NCI-H345 (cell line): ENCODE measurements around the gene CYFIP2.

ENCODE experiments used
- DNase-seq: peaks from one replicate; lab custom pipeline; 2025; lab: John Stamatoyannopoulos, UW

CYFIP2 gene

DNA sequence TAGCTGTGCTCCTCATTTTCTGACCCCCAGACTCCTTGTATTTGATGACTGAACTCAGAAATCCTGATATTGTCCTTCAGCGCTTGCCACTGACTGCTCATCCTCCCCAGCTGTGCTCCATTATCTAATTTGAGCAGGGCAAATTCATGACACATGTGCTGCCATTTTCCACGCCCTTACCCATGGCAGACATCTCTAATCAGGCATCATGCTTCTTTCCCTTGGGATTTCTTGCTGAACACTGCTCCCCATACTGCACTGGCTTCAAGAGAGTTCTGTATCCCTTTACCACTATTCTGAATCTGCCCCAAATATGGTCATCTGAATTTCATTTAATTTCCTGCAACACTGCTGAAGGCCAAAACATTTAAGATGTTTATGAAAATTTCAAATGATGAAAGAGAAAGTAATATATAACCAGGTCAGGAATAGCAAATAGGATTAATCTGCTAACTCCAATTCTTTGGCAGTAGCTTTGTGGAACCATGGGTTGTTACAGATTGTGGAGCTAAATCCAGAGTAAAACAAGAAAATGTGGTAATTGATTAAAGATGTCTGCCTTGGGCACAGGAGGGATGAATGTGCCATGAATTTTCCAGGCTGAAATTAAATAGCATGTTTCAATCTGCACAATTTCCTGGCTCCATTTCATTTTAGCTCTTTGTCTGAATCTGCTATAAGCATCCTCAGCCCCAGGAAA is 93.6 kb downstream of the CYFIP2 start:
- no peak for DNase-seq

GRCh38 chr5:157362012-157362411 is 96.1 kb downstream of the CYFIP2 start:
- DNase-seq = no peak

- DNase-seq = no peak
Observed at GRCh38 chr5:157362502-157362901, 96.6 kb downstream of the CYFIP2 start.

- DNase-seq = no peak
Observed at GRCh38 chr5:157362982-157363381, 97.1 kb downstream of the CYFIP2 start.

- no peak for DNase-seq
Observed at GRCh38 chr5:157365732-157366131, 99.8 kb downstream of the CYFIP2 start.

DNA sequence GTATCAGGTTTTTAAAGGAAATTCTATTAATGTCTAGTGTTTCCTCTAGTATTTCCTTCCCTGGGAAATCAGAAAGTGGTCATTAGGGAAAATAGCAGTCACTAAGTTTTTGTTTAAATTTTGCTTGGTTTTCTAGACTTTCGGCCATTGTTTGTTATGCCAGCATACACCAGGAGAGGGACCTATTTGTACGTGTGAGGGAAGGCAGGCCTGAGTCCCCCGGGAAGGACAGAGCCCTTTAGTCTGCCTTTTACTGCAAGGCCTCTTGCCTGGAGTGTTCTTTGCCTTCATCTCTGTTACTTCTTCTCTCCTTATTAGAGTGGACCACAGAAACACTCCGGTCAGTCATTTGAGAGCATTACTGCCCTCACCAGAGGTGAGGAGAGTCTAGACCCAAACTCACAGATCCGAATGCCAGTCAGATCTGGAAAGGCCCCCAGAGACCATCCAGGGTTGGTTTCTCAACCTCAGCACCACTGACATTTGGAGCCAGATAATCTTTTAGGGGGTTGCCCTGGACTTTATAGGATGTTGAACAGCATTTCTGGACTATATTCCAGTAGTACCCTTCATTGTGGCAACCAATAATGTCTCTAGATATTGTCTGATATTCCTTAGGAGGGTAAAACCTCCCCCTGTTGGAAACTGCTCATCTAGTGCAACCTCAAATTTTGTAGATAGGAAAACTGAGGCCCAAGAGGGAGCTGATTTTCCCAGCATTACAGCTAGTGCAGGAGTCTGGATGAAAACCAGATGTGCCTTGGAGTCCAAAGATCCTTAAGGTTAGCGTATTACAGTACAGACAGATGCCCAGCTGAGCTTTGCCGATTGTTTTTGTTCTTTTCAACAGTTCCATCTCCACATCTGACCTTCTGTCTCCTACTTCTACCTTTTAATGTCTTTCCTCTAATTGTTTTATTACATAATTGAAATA is 101.1 kb downstream of the CYFIP2 start:
- no peak for DNase-seq

DNA sequence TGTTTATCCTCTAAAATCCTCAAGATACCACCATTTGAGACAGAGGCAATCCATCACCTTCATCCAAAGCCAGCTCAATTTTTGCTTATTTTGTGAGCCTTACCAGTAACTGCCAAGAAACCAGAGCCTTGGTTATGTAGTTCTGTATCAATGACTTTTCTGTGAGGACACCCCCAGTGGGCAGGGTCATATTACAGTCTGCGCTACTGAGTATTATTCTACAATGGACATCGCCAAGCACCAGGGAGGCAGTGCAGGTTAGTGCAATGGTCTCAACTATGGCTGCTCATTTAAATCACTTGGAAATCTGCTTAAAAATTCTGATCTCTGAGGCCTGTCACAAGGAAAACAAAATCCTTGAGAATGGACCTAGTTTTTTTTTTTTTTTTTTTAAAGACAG is 103.6 kb downstream of the CYFIP2 start:
- DNase-seq = no peak

- no peak for DNase-seq
Observed at GRCh38 chr5:157370967-157371366, 105.0 kb downstream of the CYFIP2 start.

GRCh38 chr5:157371655-157372471 is 105.9 kb downstream of the CYFIP2 start:
- no peak for DNase-seq

DNA sequence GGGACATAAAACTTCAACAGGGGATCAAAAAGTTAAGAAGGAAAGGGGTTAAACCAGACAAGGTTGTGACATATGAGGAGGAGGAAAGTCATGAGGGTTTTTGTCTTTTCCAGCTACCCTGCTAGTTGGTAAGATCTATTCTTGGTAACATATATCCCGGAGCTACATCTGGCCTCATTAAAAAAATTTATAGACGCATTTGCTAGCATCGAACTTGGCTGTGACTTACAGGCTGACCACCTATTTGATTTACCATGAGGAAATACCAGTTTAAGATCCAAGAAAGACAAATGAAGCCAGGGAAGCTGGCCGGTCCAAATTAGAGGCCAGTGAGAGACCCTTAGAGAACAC is 106.5 kb downstream of the CYFIP2 start:
- DNase-seq = no peak

DNA sequence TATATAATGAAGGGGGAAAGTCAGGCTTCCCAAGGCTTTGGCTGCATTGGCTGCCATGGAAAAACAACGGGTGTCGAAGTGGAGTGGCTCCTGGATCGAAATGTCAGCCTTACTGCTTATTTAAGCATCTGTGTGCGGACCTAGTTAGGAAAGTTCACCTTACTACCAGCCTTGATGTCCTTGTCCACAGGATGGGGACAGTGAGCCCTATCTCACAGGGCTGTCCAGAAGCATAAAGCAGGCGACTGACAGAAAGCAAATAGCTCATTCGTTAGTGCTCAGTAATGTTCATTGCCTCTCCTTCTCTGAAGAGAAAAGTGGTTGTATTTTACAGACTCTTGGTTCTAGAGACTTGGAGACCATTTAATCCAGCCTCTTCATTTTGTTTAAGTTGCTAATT is 112.6 kb downstream of the CYFIP2 start:
- DNase-seq = no peak

DNA sequence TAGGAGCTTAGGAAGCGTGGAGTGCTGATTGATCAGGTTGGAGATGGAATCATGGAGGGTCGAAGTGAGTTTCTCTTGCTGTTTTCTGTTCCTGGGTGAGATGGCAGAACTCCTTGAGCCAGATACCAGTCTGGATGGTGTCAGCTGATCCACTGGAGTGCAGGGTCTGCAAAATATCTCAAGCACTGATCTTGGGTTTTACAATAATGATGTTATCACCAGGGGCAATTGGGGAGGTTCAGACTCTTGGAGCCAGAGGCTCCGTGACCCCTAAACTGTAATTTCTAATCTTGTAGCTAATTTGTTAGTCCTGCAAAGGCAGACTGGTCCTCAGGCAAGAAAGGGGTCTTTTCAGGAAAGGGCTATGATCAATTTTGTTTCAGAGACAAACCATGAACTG is 114.1 kb downstream of the CYFIP2 start:
- no peak for DNase-seq

GRCh38 chr5:157381746-157382145 is 115.8 kb downstream of the CYFIP2 start:
- DNase-seq = no peak

DNA sequence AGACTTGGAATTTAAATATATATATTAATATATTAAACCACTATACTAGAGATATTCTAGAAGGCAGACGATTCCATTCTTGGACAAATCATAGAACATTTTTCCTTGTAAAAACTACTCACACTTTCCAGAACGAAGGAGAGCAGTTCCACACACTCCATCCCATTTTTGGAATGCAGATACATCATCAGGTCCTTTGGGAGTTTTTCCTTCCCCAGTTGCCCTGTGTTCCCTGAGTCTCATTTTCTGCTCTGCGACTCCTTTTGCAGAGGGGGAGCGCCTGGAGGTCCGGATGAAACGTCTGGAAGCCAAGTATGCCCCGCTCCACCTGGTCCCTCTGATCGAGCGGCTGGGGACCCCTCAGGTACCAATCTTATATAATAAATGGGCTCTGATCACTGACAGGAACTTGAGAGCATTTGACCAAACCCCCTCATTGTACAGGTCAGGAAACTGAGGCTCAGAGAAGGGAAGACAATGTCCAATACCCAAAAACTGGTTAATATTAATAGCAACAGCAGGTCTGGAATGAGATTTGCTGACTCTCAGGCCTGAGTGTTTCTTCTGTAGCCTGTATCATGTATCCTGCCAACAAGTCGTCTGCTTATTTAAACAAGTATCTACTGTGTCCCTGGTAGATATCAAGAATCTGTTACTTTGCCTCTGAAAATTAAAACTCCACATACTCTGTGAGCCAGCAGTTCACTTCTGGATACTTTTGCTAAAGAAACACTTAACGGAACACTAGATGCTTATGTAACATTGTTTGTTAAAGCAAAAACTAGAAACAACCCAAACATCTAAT is 117.3 kb downstream of the CYFIP2 start:
- no peak for DNase-seq

DNA sequence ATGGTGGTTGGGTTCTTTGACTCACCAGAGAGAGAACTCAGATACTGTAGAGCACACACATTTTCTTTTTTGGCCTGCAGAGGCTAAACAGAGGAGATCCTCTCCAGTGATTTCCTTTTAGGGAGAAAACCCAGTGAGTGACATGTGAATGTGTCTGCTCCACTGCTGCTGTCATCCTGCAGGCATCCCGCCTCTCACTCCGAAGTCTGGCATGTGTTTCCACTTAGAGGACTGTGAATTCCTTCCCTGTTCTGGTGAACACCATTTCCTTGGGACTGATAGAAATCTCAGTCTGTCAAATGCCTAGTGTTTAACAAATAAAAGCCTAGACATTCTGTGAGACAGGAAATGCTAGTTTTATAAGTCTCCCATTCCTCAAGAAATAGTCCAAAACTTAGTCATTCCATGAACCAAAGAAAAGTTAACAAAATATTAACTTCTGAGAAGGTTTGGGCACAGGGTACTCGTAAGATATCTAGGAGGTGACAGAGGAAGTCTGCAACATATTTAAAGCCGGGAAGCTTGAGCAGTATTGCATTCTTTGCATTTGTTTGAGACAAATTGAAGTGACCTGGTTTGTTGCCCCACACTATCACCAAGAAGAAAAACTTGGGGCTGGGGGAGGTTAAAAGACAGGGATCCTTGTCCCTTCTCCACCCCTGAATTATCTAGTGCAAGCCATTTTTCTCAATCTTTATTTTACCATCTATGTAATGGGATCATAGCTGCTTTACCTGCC is 119.2 kb downstream of the CYFIP2 start:
- no peak for DNase-seq

- DNase-seq = no peak
Observed at GRCh38 chr5:157387041-157387563, 121.2 kb downstream of the CYFIP2 start.

GRCh38 chr5:157387683-157388093 is 121.8 kb downstream of the CYFIP2 start:
- no peak for DNase-seq

- no peak for DNase-seq
Observed at GRCh38 chr5:157388111-157388710, 122.3 kb downstream of the CYFIP2 start.

GRCh38 chr5:157389103-157389502 is 123.2 kb downstream of the CYFIP2 start:
- DNase-seq = no peak

DNA sequence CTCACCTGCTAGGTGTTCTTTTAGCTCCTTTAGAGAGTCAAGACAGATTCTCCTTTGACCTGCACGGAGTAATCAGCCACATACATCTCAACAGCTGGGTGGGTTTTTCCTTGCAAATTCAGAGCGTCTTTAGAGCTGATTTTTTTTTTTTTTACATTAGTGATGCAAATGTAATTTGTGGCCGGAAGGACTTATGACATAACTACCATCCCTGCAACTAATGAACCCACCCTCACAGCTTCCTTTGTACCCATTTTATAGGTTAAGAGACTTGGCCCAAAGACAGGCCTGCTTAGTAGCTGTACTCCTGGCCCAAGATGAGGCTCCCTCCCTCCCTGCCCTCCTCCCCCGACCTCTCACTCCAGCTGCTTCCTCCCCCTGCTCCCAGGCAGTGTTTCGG is 124.2 kb downstream of the CYFIP2 start:
- no peak for DNase-seq
